ENCODE results near the gene RPL12. TPM values are rescaled to one million over a fixed set of nuclear protein-coding genes. Genes with fewer than 3 reads are reported as not detected.

Gene RPL12
- total RNA-seq = 2,572 TPM

DNA sequence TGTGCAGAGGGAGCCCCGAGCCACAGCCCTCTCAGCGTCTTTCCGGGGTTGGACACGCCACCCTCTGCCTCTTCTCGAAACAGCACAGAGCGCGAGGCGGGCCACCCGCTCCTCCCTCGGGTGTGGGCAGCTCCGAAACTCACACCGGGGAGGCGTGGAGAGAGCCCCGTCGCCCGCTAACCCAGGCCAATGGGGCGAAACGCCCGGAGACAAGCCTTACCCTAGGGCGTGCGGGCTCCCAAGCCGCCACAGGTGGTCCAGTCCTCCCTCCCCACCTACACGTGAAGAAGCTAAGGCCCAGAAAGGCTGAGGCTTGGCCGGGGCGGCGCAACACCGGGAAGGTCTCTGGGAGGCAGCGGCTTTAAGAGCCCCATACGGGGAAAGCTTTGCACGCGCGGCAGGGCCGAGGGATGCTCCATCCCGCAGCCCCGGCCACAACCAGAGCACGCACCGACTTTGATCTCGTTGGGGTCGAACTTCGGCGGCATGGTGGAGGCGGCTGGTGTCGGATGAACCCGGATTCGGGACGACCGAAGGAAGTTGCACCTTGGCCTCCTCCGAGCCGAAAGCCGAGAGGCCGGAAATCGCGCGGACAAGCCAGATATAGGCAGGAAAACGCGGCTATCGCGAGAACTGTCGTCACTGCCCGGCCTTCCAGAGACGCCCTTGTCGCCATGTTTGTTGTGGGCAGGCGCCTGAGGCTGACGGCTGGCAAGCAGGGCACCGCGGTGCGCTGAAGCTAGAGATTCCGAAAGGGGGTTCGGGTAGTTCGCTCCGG lies at the start of gene RPL12, which contains the start of gene LRSAM1:
RPL12 (minus strand) TSS at position 577 of the 778 bp plus-strand sequence; CDS start at position 488, 89 bp downstream.
LRSAM1 (plus strand) TSS at position 681 of the 778 bp plus-strand sequence. CDS start 3,018 bp downstream, outside the sequence.
- no peaks in the 10 kb centered on the region for H3K27me3 ChIP-seq
- peak in 1 of 2 donors; percentile 97 for DNase-seq (ENCODE audit: extremely low spot score in 2 of 2)
- intact Hi-C loops (cut with DNase I) = no loop called here
- H3K36me3 ChIP-seq = peaks cover 0 to 34% of the 10 kb centered on the region in 2 donors
- peaks cover 38% of the 10 kb centered on the region for H3K4me1 ChIP-seq
- TF ChIP-seq, protein P1, sequence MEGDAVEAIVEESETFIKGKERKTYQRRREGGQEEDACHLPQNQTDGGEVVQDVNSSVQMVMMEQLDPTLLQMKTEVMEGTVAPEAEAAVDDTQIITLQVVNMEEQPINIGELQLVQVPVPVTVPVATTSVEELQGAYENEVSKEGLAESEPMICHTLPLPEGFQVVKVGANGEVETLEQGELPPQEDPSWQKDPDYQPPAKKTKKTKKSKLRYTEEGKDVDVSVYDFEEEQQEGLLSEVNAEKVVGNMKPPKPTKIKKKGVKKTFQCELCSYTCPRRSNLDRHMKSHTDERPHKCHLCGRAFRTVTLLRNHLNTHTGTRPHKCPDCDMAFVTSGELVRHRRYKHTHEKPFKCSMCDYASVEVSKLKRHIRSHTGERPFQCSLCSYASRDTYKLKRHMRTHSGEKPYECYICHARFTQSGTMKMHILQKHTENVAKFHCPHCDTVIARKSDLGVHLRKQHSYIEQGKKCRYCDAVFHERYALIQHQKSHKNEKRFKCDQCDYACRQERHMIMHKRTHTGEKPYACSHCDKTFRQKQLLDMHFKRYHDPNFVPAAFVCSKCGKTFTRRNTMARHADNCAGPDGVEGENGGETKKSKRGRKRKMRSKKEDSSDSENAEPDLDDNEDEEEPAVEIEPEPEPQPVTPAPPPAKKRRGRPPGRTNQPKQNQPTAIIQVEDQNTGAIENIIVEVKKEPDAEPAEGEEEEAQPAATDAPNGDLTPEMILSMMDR (IDR thresholded peaks at IDR 0.05) = peak in 1 of 3 experiments; percentile 6
- TF ChIP-seq POLR2A (IDR thresholded peaks at IDR 0.05) (peak in 1 of 2 donors; percentile 97), POLR2AphosphoS5 (IDR thresholded peaks at IDR 0.05; ENCODE audit: insufficient read depth in 1 of 2, low read depth in 1 of 2) (peak; percentile 93 to 100)
- peak within 1 kb of the TSS; percentile 74 for H3K27ac ChIP-seq
- H3K4me3 ChIP-seq = peak within 1 kb of the TSS; percentile 61 to 94
- H3K9me3 ChIP-seq = no peaks in the 10 kb centered on the region

DNA sequence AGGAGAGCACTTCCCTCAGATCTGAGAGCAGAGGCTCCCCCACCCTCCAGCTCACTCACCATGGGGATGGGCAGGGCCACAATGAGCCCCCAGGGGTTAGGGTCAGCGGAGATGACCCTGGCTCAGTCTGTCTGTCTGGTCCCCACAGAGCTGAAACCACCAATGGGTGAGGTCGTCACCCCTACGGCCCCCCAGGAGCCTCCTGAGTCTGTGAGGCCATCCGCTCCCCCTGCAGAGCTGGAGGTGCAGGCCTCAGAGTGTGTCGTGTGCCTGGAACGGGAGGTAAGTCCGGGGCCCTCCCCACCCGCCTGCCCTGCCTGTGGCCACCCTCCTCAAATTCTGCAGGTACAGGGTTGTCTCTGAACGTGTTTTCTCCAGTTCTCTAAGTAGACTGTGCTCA lies 49.7 kb upstream of the RPL12 start:
- no peak overlapping the region for H3K27ac ChIP-seq
- no peak for DNase-seq (ENCODE audit: extremely low spot score in 2 of 2)
- TF ChIP-seq POLR2A (IDR thresholded peaks at IDR 0.05) (no peak), POLR2AphosphoS5 (IDR thresholded peaks at IDR 0.05; ENCODE audit: insufficient read depth in 1 of 2, low read depth in 1 of 2) (no peak)
- TF ChIP-seq, protein P1 (IDR thresholded peaks at IDR 0.05) = no peak
- peaks cover 8% of the 10 kb centered on the region for H3K4me1 ChIP-seq
- intact Hi-C loops (cut with DNase I) = loop anchor here (10.0 kb wide), 2 partner anchors 234 to 424 kb away; partner anchors contain the start of gene TOR2A
- H3K36me3 ChIP-seq = peaks cover 0 to 33% of the 10 kb centered on the region in 2 donors
- H3K4me3 ChIP-seq = no peak overlapping the region
- no peaks in the 10 kb centered on the region for H3K27me3 ChIP-seq
- no peaks in the 10 kb centered on the region for H3K9me3 ChIP-seq

DNA sequence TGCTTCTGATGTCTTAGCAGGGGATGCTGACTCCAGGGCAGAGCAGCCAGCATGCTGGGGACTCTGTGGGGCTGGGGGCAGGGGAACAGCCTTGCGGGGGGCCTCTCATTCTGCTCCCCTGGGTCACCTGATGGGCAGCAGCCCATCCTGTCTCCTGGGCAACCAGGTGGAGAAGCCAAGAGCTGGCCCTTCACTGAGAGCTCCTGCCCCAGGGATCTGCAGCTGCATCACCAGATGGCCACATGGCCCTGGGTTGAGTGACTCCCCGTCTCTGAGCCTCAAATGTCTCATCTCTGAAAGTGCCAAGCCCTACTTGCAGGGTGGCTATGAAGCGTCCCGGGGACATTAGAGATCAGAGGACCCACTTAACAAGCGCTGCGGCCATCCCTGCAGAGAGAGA lies 49.2 kb upstream of the RPL12 start:
- intact Hi-C loops (cut with DNase I) = loop anchor here (10.0 kb wide), 2 partner anchors 234 to 424 kb away; partner anchors contain the start of gene TOR2A

DNA sequence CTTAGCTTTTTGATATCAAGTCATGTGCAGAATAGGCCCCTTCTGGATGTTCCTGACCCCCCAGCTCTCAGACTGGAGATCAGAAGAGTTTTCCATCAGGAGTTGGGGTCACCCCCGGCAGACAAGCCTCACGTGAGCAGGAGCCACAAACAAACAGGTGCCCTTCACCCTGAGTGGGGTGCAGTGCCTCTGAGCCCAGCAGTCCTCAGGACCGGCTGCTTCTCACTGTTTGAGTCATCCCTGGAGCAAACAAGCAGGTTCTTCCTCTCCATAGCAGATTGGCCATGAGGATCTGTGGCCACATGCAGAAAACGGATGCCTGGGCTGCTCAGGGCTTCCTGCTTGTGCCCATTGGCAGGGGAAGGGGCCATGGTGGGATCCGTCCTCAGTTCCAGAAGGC lies 47.1 kb upstream of the RPL12 start:
- H3K9me3 ChIP-seq = no peaks in the 10 kb centered on the region
- intact Hi-C loops (cut with DNase I) = no loop called here
- peaks cover 0 to 20% of the 10 kb centered on the region in 2 donors for H3K36me3 ChIP-seq
- DNase-seq (ENCODE audit: extremely low spot score in 2 of 2) = no peak
- H3K27ac ChIP-seq = no peak overlapping the region
- H3K27me3 ChIP-seq = no peaks in the 10 kb centered on the region
- peaks cover 30% of the 10 kb centered on the region for H3K4me1 ChIP-seq
- TF ChIP-seq, protein P1 (IDR thresholded peaks at IDR 0.05) = no peak
- TF ChIP-seq POLR2A (IDR thresholded peaks at IDR 0.05) (no peak), POLR2AphosphoS5 (IDR thresholded peaks at IDR 0.05; ENCODE audit: insufficient read depth in 1 of 2, low read depth in 1 of 2) (no peak)
- H3K4me3 ChIP-seq = no peak overlapping the region

More for the DNA sequence above, 49.2 kb upstream of the RPL12 start:
- H3K27me3 ChIP-seq = no peaks in the 10 kb centered on the region
- H3K4me1 ChIP-seq = peaks cover 12% of the 10 kb centered on the region
- TF ChIP-seq POLR2AphosphoS5 (IDR thresholded peaks at IDR 0.05; ENCODE audit: insufficient read depth in 1 of 2, low read depth in 1 of 2) = no peak
- TF ChIP-seq, protein P1 (IDR thresholded peaks at IDR 0.05) = no peak
- no peak for TF ChIP-seq POLR2A (IDR thresholded peaks at IDR 0.05)
- H3K9me3 ChIP-seq = no peaks in the 10 kb centered on the region
- H3K36me3 ChIP-seq = peaks cover 0 to 35% of the 10 kb centered on the region in 2 donors
- H3K27ac ChIP-seq = no peak overlapping the region
- no peak overlapping the region for H3K4me3 ChIP-seq
- no peak for DNase-seq (ENCODE audit: extremely low spot score in 2 of 2)
